Measurements from ENCODE around the gene ZCCHC14.

The ZCCHC14 gene

GRCh38 chr16:87431926-87432325 lies 60.9 kb downstream of the ZCCHC14 start:
- no peak for DNase-seq (ENCODE audit: low read depth)

GRCh38 chr16:87426423-87427215 lies 66.2 kb downstream of the ZCCHC14 start:
- no peak for DNase-seq (ENCODE audit: low read depth)

GRCh38 chr16:87425941-87426340 lies 66.9 kb downstream of the ZCCHC14 start:
- no peak for DNase-seq (ENCODE audit: low read depth)

- DNase-seq (ENCODE audit: low read depth) = no peak
These were observed 68.6 kb downstream of the ZCCHC14 start for GRCh38 chr16:87424266-87424665.

GRCh38 chr16:87423429-87423828 lies 69.4 kb downstream of the ZCCHC14 start:
- DNase-seq (ENCODE audit: low read depth) = no peak

- DNase-seq (ENCODE audit: low read depth) = no peak
These were observed 70.7 kb downstream of the ZCCHC14 start for GRCh38 chr16:87422106-87422505.

- no peak for DNase-seq (ENCODE audit: low read depth)
These were observed 71.6 kb downstream of the ZCCHC14 start for GRCh38 chr16:87421003-87421912.

GRCh38 chr16:87420026-87421002 lies 72.5 kb downstream of the ZCCHC14 start:
- DNase-seq (ENCODE audit: low read depth) = no peak

GRCh38 chr16:87418644-87419043 lies 74.2 kb downstream of the ZCCHC14 start:
- no peak for DNase-seq (ENCODE audit: low read depth)

GRCh38 chr16:87418216-87418615 lies 74.6 kb downstream of the ZCCHC14 start:
- no peak for DNase-seq (ENCODE audit: low read depth)

- no peak for DNase-seq (ENCODE audit: low read depth)
These were observed 75.3 kb downstream of the ZCCHC14 start for GRCh38 chr16:87417528-87417910.

GRCh38 chr16:87416826-87417527 lies 75.8 kb downstream of the ZCCHC14 start:
- DNase-seq (ENCODE audit: low read depth) = no peak

GRCh38 chr16:87415441-87415840 lies 77.4 kb downstream of the ZCCHC14 start:
- no peak for DNase-seq (ENCODE audit: low read depth)

- DNase-seq (ENCODE audit: low read depth) = no peak
These were observed 78.6 kb downstream of the ZCCHC14 start for GRCh38 chr16:87414251-87414680.

- no peak for DNase-seq (ENCODE audit: low read depth)
These were observed 79.8 kb downstream of the ZCCHC14 start for GRCh38 chr16:87412996-87413421.

GRCh38 chr16:87412371-87412995 lies 80.3 kb downstream of the ZCCHC14 start:
- DNase-seq (ENCODE audit: low read depth) = no peak

GRCh38 chr16:87411375-87412271 lies 81.2 kb downstream of the ZCCHC14 start:
- DNase-seq (ENCODE audit: low read depth) = no peak

GRCh38 chr16:87410968-87411367 lies 81.9 kb downstream of the ZCCHC14 start:
- no peak for DNase-seq (ENCODE audit: low read depth)

GRCh38 chr16:87410530-87410929 lies 82.3 kb downstream of the ZCCHC14 start:
- no peak for DNase-seq (ENCODE audit: low read depth)

- no peak for DNase-seq (ENCODE audit: low read depth)
These were observed 83.0 kb downstream of the ZCCHC14 start for GRCh38 chr16:87409781-87410180.
